Measurements from ENCODE around the gene MSL3B.

The MSL3B gene

DNA sequence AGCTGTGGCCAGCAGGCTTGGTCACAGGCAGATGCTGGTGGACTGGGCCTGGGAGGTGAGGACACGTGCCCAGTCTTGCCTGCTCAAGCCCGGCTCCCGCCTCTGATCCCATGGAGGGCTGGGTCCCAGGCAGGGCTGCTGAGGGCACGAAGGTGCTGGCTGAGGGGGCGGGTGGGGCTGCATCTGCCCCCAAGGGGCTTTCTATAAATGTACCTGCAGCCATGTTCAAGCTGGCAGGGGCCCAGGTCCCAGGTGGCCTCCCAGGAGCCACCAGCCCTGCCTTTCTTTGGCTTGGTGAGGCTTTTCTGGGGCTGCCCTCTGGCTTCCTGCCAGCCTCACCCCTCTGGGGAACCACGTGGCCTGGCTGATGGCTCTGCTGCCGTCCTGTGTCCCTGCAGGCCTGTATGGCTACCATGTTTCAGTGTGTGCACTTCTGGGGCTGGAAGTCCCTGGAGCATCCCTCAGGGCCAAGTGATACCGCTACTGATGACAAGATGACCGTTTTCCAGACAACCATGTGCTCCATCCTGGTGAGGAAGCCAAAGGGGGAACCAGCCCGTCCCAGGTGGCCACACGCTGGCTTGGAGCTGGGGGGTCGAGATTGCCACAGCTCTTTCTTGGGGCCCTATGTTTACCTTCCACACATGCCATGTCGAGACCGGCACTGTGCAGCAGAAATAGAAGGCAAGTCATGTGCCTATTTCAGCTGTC lies 37.0 kb downstream of the MSL3B start:
- WGBS: 86% methylated on average over 5 of the region's 14 CpGs
- Histone ChIP-seq H3K27me3 (peaks cover 0 to 6% (median 0%) of the 10 kb centered on the region in 4 donors), H3K9me3 (no peaks in the 10 kb centered on the region), H3K27ac (replicated peaks in 1 of 4) (no peak overlapping the region), H3K36me3 (no peaks in the 10 kb centered on the region), H3K4me3 (no peak overlapping the region), H3K4me1 (peaks cover 0 to 10% (median 8%) of the 10 kb centered on the region in 4 donors)
- no peak for DNase-seq (ENCODE audit: extremely low spot score)
- intact Hi-C loops (cut with DNase I): no loop called here
- TF ChIP-seq EP300 (IDR thresholded peaks at IDR 0.05) (no peak), POLR2A (IDR thresholded peaks at IDR 0.05; ENCODE audit: low read depth) (no peak), POLR2AphosphoS5 (IDR thresholded peaks at IDR 0.05) (no peak)
- TF ChIP-seq, protein P1, sequence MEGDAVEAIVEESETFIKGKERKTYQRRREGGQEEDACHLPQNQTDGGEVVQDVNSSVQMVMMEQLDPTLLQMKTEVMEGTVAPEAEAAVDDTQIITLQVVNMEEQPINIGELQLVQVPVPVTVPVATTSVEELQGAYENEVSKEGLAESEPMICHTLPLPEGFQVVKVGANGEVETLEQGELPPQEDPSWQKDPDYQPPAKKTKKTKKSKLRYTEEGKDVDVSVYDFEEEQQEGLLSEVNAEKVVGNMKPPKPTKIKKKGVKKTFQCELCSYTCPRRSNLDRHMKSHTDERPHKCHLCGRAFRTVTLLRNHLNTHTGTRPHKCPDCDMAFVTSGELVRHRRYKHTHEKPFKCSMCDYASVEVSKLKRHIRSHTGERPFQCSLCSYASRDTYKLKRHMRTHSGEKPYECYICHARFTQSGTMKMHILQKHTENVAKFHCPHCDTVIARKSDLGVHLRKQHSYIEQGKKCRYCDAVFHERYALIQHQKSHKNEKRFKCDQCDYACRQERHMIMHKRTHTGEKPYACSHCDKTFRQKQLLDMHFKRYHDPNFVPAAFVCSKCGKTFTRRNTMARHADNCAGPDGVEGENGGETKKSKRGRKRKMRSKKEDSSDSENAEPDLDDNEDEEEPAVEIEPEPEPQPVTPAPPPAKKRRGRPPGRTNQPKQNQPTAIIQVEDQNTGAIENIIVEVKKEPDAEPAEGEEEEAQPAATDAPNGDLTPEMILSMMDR (IDR thresholded peaks at IDR 0.05): no peak

DNA sequence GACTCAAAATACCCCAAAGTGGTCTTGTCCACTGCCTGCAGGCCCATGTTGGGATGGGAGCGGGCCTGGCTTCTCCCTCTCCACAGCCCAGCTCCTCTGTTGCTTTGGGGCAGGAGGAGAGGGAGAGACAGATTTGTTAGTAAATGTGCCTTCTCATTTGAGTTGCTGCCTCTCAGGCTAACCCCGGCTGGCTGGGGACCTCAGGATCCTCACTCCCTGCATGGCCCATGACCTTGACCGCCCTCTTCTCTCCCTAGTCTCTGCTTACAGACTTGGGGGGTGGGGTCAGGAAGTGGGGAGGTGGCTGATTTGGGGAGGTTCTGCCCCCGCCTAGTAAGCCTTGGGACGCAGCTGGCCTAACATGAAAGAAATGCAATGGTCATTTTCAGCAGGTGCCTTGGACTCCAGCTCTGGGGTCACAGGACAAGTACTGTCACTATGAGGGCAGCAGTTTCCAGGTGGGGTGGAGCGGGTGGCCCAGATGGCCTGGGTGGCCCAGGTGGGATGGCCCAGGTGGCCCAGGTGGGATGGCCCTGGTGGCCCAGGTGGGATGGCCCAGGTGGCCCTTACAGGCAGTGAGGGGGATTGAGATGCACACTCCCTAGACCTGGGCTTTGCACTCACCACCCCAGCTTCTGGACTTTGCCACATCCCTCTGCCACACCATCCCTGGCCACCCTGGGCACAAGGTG lies 37.9 kb downstream of the MSL3B start:
- no peaks in the 10 kb centered on the region for H3K9me3 ChIP-seq
- whole genome bisulfite sequencing: 100% methylated on average over 6 of the region's 6 CpGs
- peaks cover 0 to 10% (median 8%) of the 10 kb centered on the region in 4 donors for H3K4me1 ChIP-seq
- peaks cover 0 to 6% (median 0%) of the 10 kb centered on the region in 4 donors for H3K27me3 ChIP-seq
- intact Hi-C loops (cut with DNase I): no loop called here
- no peak overlapping the region for H3K27ac ChIP-seq (replicated peaks in 1 of 4)
- DNase-seq (ENCODE audit: extremely low spot score): no peak
- no peak for TF ChIP-seq EP300 (IDR thresholded peaks at IDR 0.05)
- TF ChIP-seq POLR2A (IDR thresholded peaks at IDR 0.05; ENCODE audit: low read depth): no peak
- TF ChIP-seq, protein P1 (IDR thresholded peaks at IDR 0.05): no peak
- TF ChIP-seq POLR2AphosphoS5 (IDR thresholded peaks at IDR 0.05): no peak
- H3K36me3 ChIP-seq: no peaks in the 10 kb centered on the region
- H3K4me3 ChIP-seq: no peak overlapping the region

- DNase-seq (ENCODE audit: extremely low spot score): no peak
- no peak overlapping the region for H3K4me3 ChIP-seq
- no peaks in the 10 kb centered on the region for H3K9me3 ChIP-seq
- 88% methylated on average over 7 of the region's 15 CpGs for WGBS
- intact Hi-C loops (cut with DNase I): no loop called here
- peaks cover 0 to 6% (median 0%) of the 10 kb centered on the region in 4 donors for H3K27me3 ChIP-seq
- H3K4me1 ChIP-seq: peaks cover 0 to 10% (median 8%) of the 10 kb centered on the region in 4 donors
- no peaks in the 10 kb centered on the region for H3K36me3 ChIP-seq
- TF ChIP-seq POLR2A (IDR thresholded peaks at IDR 0.05; ENCODE audit: low read depth): no peak
- TF ChIP-seq, protein P1 (IDR thresholded peaks at IDR 0.05): no peak
- TF ChIP-seq EP300 (IDR thresholded peaks at IDR 0.05): no peak
- no peak for TF ChIP-seq POLR2AphosphoS5 (IDR thresholded peaks at IDR 0.05)
- no peak overlapping the region for H3K27ac ChIP-seq (replicated peaks in 1 of 4)
These were observed 38.7 kb downstream of the MSL3B start for GRCh38 chr2:233829193-233830110.

DNA sequence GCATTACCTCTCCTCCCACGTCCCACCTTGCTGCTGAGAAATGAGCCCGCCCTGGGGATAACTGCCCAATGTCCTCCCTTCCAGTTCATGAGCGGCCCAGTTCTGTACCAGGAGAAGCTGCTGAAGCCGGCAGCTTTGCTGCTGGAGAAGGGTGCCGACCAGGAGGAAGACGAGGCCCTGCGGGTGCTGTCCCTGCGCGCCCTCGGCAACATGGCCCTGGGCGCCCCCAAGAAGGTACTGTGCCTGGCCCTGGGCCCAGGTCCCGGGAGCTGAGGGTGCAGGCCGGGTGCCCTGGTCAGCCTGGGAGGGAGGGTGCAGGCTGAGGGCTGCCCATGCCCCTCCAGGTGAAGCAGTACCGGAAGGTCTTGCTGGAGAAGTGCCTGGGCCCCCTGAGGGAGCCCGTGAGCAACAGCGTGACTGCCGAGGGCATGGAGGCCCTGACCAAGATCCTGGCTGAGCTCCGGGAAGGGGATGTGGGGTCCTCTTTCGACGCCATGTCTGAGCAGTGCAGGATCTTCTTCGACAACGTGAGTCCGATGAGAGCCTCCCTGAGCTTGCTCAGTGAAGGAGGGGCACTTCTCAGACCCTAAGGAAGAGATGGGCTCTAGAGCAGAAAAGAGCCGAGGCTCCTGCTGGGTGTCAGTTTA lies 39.5 kb downstream of the MSL3B start:
- peaks cover 0 to 10% (median 8%) of the 10 kb centered on the region in 4 donors for H3K4me1 ChIP-seq
- WGBS: 76% methylated on average over 12 of the region's 24 CpGs
- intact Hi-C loops (cut with DNase I): no loop called here
- DNase-seq (ENCODE audit: extremely low spot score): no peak
- H3K27ac ChIP-seq (replicated peaks in 1 of 4): no peak overlapping the region
- H3K27me3 ChIP-seq: peaks cover 0 to 6% (median 0%) of the 10 kb centered on the region in 4 donors
- no peaks in the 10 kb centered on the region for H3K36me3 ChIP-seq
- TF ChIP-seq POLR2AphosphoS5 (IDR thresholded peaks at IDR 0.05): no peak
- TF ChIP-seq EP300 (IDR thresholded peaks at IDR 0.05): no peak
- no peak for TF ChIP-seq POLR2A (IDR thresholded peaks at IDR 0.05; ENCODE audit: low read depth)
- TF ChIP-seq, protein P1 (IDR thresholded peaks at IDR 0.05): no peak
- no peak overlapping the region for H3K4me3 ChIP-seq
- H3K9me3 ChIP-seq: no peaks in the 10 kb centered on the region

Data from esophagus muscularis mucosa (tissue), 4 donors.